GM10847 (cell line): ENCODE measurements around the gene ZNF407.

ENCODE experiments used
- POLR2A ChIP-seq: IDR thresholded peaks from 2 replicates; pipeline ENCODE4 v1.6.1; 2011; ENCODE audit not compliant: insufficient read length; ENCODE audit errors: extremely low read depth

The ZNF407 gene

GRCh38 chr18:75068682-75069435 lies 471.2 kb downstream of the ZNF407 start:
- no peak for TF ChIP-seq POLR2A

- no peak for TF ChIP-seq POLR2A
Observed at GRCh38 chr18:75070235-75070624, 472.6 kb downstream of the ZNF407 start.

GRCh38 chr18:75070625-75071483 lies 473.2 kb downstream of the ZNF407 start:
- no peak for TF ChIP-seq POLR2A

GRCh38 chr18:75071484-75071785 lies 473.8 kb downstream of the ZNF407 start:
- TF ChIP-seq POLR2A, result no peak

GRCh38 chr18:75071866-75072671 lies 474.4 kb downstream of the ZNF407 start:
- no peak for TF ChIP-seq POLR2A

- TF ChIP-seq POLR2A, result no peak
Observed at GRCh38 chr18:75072672-75073371, 475.2 kb downstream of the ZNF407 start.

- no peak for TF ChIP-seq POLR2A
Observed at GRCh38 chr18:75073654-75074053, 476.0 kb downstream of the ZNF407 start.

GRCh38 chr18:75074196-75075015 lies 476.7 kb downstream of the ZNF407 start:
- TF ChIP-seq POLR2A, result no peak

- no peak for TF ChIP-seq POLR2A
Observed at GRCh38 chr18:75075016-75075305, 477.3 kb downstream of the ZNF407 start.

GRCh38 chr18:75075429-75075841 lies 477.8 kb downstream of the ZNF407 start:
- no peak for TF ChIP-seq POLR2A

- TF ChIP-seq POLR2A, result no peak
Observed at GRCh38 chr18:75076286-75076685, 478.6 kb downstream of the ZNF407 start.

GRCh38 chr18:75081486-75081885 lies 483.8 kb downstream of the ZNF407 start:
- no peak for TF ChIP-seq POLR2A

- TF ChIP-seq POLR2A, result no peak
Observed at GRCh38 chr18:75083131-75083530, 485.5 kb downstream of the ZNF407 start.

- no peak for TF ChIP-seq POLR2A
Observed at GRCh38 chr18:75083761-75084160, 486.1 kb downstream of the ZNF407 start.

- TF ChIP-seq POLR2A, result no peak
Observed at GRCh38 chr18:75086494-75087034, 488.9 kb downstream of the ZNF407 start.
